PC-3 (cell line): ENCODE measurements around the gene MARK2. TPM values are rescaled to one million over a fixed set of nuclear protein-coding genes. Genes with fewer than 3 reads are reported as not detected.

Source experiments
- ATAC-seq: fragments of 200-7000 bp; cut with Tn5 transposase; 2 replicates; pipeline ENCODE4 v1.9.1; 2020; ENCODE audit warnings: mild to moderate bottlenecking, moderate library complexity
- BruUV-seq: library from RNA; stranded (reverse); fragments of 400-500 nt; replicated peaks from 2 replicates; lab custom pipeline; 2021; lab: Mats Ljungman, UMichigan
- CTCF ChIA-PET: fragments of 300-600 bp; sonication (Branson Sonifier 250); formaldehyde crosslinking; loops from one replicate; lab custom pipeline; 2022; ENCODE audit warnings: antibody characterized with exemption; lab: Charles Lee
- POLR2A ChIA-PET: fragments of 300-600 bp; sonication (Branson Sonifier 250); formaldehyde crosslinking; loops from one replicate; lab custom pipeline; 2022; ENCODE audit warnings: antibody characterized with exemption; ENCODE audit not compliant: unreplicated experiment; lab: Charles Lee
- DNase-seq: peaks from one replicate; pipeline ENCODE4 v3.0.0-alpha.2; 2015
- H2AFZ ChIP-seq: fragments of 300-600 bp; sonication (generic); 2 replicates; pipeline ENCODE4 v1.6.0; 2016; ENCODE audit warnings: antibody characterized with exemption, low read length
- H3F3A ChIP-seq: fragments of 300-600 bp; sonication (generic); one replicate; pipeline ENCODE4 v1.6.0; 2017; ENCODE audit warnings: antibody characterized with exemption, low read length, control low read depth, mild to moderate bottlenecking; ENCODE audit not compliant: unreplicated experiment
- H3K27ac ChIP-seq: fragments of 300-600 bp; sonication (generic); 2 replicates; pipeline ENCODE4 v1.5.1; 2016; ENCODE audit warnings: mild to moderate bottlenecking, low read length
- H3K27me3 ChIP-seq: fragments of 300-600 bp; sonication (generic); 2 replicates; pipeline ENCODE4 v1.6.1; 2016; ENCODE audit warnings: low read length, mixed read lengths
- H3K36me3 ChIP-seq: fragments of 300-600 bp; sonication (generic); 2 replicates; pipeline ENCODE4 v1.6.1; 2016; ENCODE audit warnings: low read depth, mixed run types, low read length, mixed read lengths
- H3K4me1 ChIP-seq: fragments of 300-600 bp; sonication (generic); 2 replicates; pipeline ENCODE4 v1.5.1; 2016; ENCODE audit warnings: low read length; ENCODE audit not compliant: insufficient read depth
- H3K4me2 ChIP-seq: fragments of 300-600 bp; sonication (generic); 2 replicates; pipeline ENCODE4 v1.6.0; 2016; ENCODE audit warnings: low read length
- H3K4me3 ChIP-seq: fragments of 300-600 bp; sonication (generic); 2 replicates; pipeline ENCODE4 v1.5.1; 2016; ENCODE audit warnings: mild to moderate bottlenecking, low read length, mixed read lengths
- H3K79me2 ChIP-seq: fragments of 300-600 bp; sonication (generic); 2 replicates; pipeline ENCODE4 v1.6.1; 2017; ENCODE audit warnings: low read length, mixed read lengths
- H3K9ac ChIP-seq: fragments of 300-600 bp; sonication (generic); 2 replicates; pipeline ENCODE4 v1.6.0; 2016; ENCODE audit warnings: mild to moderate bottlenecking, low read length
- H3K9me2 ChIP-seq: fragments of 300-600 bp; sonication (generic); replicated peaks from 2 replicates; pipeline ENCODE4 v1.6.1; 2016; ENCODE audit warnings: mixed run types, low read length, mixed read lengths
- H3K9me3 ChIP-seq: fragments of 300-600 bp; sonication (generic); 2 replicates; pipeline ENCODE4 v1.6.1; 2016; ENCODE audit warnings: low read length, mixed read lengths
- H4K20me1 ChIP-seq: fragments of 300-600 bp; sonication (generic); 2 replicates; pipeline ENCODE4 v1.6.1; 2016; ENCODE audit warnings: low read length, mixed read lengths
- CTCF ChIP-seq: fragments of 300-600 bp; sonication (generic); conservative IDR thresholded peaks from 2 replicates; pipeline ENCODE4 v1.5.1; 2017; ENCODE audit warnings: antibody characterized with exemption, low read depth, mild to moderate bottlenecking, low read length
- EZH2 ChIP-seq: fragments of 300-600 bp; sonication (generic); IDR thresholded peaks from one replicate; pipeline ENCODE4 v1.6.1; 2017; ENCODE audit warnings: antibody characterized with exemption, mild to moderate bottlenecking, low read length; ENCODE audit not compliant: unreplicated experiment
- EZH2phosphoT487 ChIP-seq: fragments of 300-600 bp; sonication (generic); IDR thresholded peaks from 2 replicates; pipeline ENCODE4 v1.6.1; 2018; ENCODE audit warnings: mild to moderate bottlenecking, antibody characterized with exemption, low read length, borderline replicate concordance
- intact Hi-C: fragments of 100-400 bp; cut with micrococcal nuclease; formaldehyde crosslinking; loops from 2 replicates; pipeline ENCODE4 v1.9.0; 2023
- total RNA-seq: library from RNA; depleted of rRNA; stranded (reverse); fragments of >200 nt; gene quantifications from 2 replicates; pipeline ENCODE4 v1.2.3, GENCODE V29; 2014

MARK2 gene
- total RNA-seq, 1 experiment from 2014 or later, result 60.1 TPM

- no TSS peak for BruUV-seq
- Histone ChIP-seq H3K4me1 (no peaks in the 10 kb centered on the region), H3K36me3 (peaks cover 47% of the 10 kb centered on the region), H3K4me2 (no peak overlapping the region), H3F3A (no peaks in the 10 kb centered on the region), H3K79me2 (no peaks in the 10 kb centered on the region), H3K27ac (no peak overlapping the region), H3K4me3 (no peak overlapping the region), H3K9ac (no peak overlapping the region), H4K20me1 (no peaks in the 10 kb centered on the region), H2AFZ (no peak overlapping the region), H3K9me3 (no peaks in the 10 kb centered on the region), H3K27me3 (no peaks in the 10 kb centered on the region), H3K9me2 (no peaks in the 10 kb centered on the region)
- CTCF ChIA-PET, result no interaction called here
- POLR2A ChIA-PET, result no interaction called here
- no peak for DNase-seq
- ATAC-seq, result no peak
- no peak for TF ChIP-seq CTCF
- TF ChIP-seq EZH2phosphoT487, result no peak
- no peak for TF ChIP-seq EZH2
- intact Hi-C loops, result no loop called here
Measured at GRCh38 chr11:63905179-63905578, 66.3 kb downstream of the MARK2 start.

GRCh38 chr11:63906087-63906486 is 67.2 kb downstream of the MARK2 start:
- CTCF ChIA-PET, result interaction anchor here (0.6 to 0.9 kb wide), 4 partner anchors 18 to 69 kb away, joined by 3 to 7 read pairs (median 4); no protein-coding TSS in a partner anchor
- BruUV-seq, result no TSS peak
- ATAC-seq, result no peak

More at GRCh38 chr11:63906087-63906486, 67.2 kb downstream of the MARK2 start:
- POLR2A ChIA-PET, result interaction anchor here (0.6 kb wide), 1 partner anchor 67 kb away, joined by 6 read pairs; the partner anchor contains the start of gene MARK2
- no peaks in the 10 kb centered on the region for H3K27me3 ChIP-seq
- no peak overlapping the region for H3K4me2 ChIP-seq
- H3K9me2 ChIP-seq, result no peaks in the 10 kb centered on the region
- no peaks in the 10 kb centered on the region for H3K79me2 ChIP-seq
- H3K4me3 ChIP-seq, result no peak overlapping the region
- no peak overlapping the region for H2AFZ ChIP-seq
- H3F3A ChIP-seq, result no peaks in the 10 kb centered on the region
- H3K4me1 ChIP-seq, result no peaks in the 10 kb centered on the region
- no peak overlapping the region for H3K9ac ChIP-seq
- no peak overlapping the region for H3K27ac ChIP-seq
- no peak for DNase-seq
- H3K9me3 ChIP-seq, result no peaks in the 10 kb centered on the region
- TF ChIP-seq EZH2 (no peak), CTCF (no peak), EZH2phosphoT487 (no peak)
- no peaks in the 10 kb centered on the region for H4K20me1 ChIP-seq
- H3K36me3 ChIP-seq, result peaks cover 38% of the 10 kb centered on the region
- intact Hi-C loops, result loop anchor here (1.0 kb wide), 1 partner anchor 69 kb away; no protein-coding TSS in a partner anchor
